GM18907 (cell line): ENCODE data around the gene PBLD.

Experiments used
- ATAC-seq: cut with Tn5 transposase; IDR thresholded peaks from one replicate; pipeline ENCODE4 v1.9.1; 2021; ENCODE audit warnings: mild to moderate bottlenecking, moderate library complexity; ENCODE audit not compliant: unreplicated experiment

Gene PBLD

GRCh38 chr10:68332259-68333057 lies at the start of gene PBLD:
TSS of gene PBLD (minus strand) at chr10:68332928. CDS start at chr10:68306844, 26,084 bp downstream.
- peak; percentile 29 for ATAC-seq

- no peak for ATAC-seq
These were observed 38.9 kb upstream of the PBLD start for GRCh38 chr10:68371604-68372003.

GRCh38 chr10:68367121-68367520 lies 34.4 kb upstream of the PBLD start:
- ATAC-seq: no peak

- ATAC-seq: no peak
These were observed 33.9 kb upstream of the PBLD start for GRCh38 chr10:68366600-68366999.

- ATAC-seq: no peak
These were observed 32.9 kb upstream of the PBLD start for GRCh38 chr10:68365611-68366010.

- no peak for ATAC-seq
These were observed 31.6 kb upstream of the PBLD start for GRCh38 chr10:68364101-68364886.

- no peak for ATAC-seq
These were observed 29.9 kb upstream of the PBLD start for GRCh38 chr10:68362590-68362989.

- no peak for ATAC-seq
These were observed 26.5 kb upstream of the PBLD start for GRCh38 chr10:68359189-68359588.

- no peak for ATAC-seq
These were observed 20.8 kb upstream of the PBLD start for GRCh38 chr10:68353537-68353936.

GRCh38 chr10:68348265-68348741 lies 15.6 kb upstream of the PBLD start:
- peak; percentile 71 for ATAC-seq

GRCh38 chr10:68346774-68347173 lies 14.0 kb upstream of the PBLD start:
- no peak for ATAC-seq

- no peak for ATAC-seq
These were observed 12.9 kb upstream of the PBLD start for GRCh38 chr10:68345621-68346020.

- ATAC-seq: no peak
These were observed 10.3 kb upstream of the PBLD start for GRCh38 chr10:68342909-68343516.

GRCh38 chr10:68340358-68341080 lies 7.8 kb upstream of the PBLD start:
- no peak for ATAC-seq

- no peak for ATAC-seq
These were observed 4.1 kb upstream of the PBLD start for GRCh38 chr10:68336754-68337351.

GRCh38 chr10:68334672-68335467 lies 2.1 kb upstream of the PBLD start:
- ATAC-seq: no peak

- no peak for ATAC-seq
These were observed 1.0 kb upstream of the PBLD start for GRCh38 chr10:68333440-68334431.

GRCh38 chr10:68333058-68333395 lies 299 bp upstream of the PBLD start:
- ATAC-seq: no peak
